Stimulated activated CD4-positive, alpha-beta T cell treated with anti-CD3 and anti-CD28 coated beads, Interleukin-1b, Interleukin-23, amount 100 ng/mL, for 24 hours (primary cell): ENCODE data around the gene CAP1.
A peak's percentile ranks its signal among the peaks of the same experiment; 100 is the strongest.
"Not testable (repeated sequence)": the region's sequence is repeated elsewhere in the genome, so short reads cannot be mapped to it uniquely, and the experiment has no call there.

Source experiments
- DNase-seq, 4 experiments: peaks; one replicate each; pipeline ENCODE4 v3.0.0-alpha.2; 2020; ENCODE audit warnings: low read depth in 4 of 4, low spot score in 1 of 4

CAP1 gene

GRCh38 chr1:40030528-40031135 lies 9.9 kb upstream of the CAP1 start:
- DNase-seq = no peak

DNA sequence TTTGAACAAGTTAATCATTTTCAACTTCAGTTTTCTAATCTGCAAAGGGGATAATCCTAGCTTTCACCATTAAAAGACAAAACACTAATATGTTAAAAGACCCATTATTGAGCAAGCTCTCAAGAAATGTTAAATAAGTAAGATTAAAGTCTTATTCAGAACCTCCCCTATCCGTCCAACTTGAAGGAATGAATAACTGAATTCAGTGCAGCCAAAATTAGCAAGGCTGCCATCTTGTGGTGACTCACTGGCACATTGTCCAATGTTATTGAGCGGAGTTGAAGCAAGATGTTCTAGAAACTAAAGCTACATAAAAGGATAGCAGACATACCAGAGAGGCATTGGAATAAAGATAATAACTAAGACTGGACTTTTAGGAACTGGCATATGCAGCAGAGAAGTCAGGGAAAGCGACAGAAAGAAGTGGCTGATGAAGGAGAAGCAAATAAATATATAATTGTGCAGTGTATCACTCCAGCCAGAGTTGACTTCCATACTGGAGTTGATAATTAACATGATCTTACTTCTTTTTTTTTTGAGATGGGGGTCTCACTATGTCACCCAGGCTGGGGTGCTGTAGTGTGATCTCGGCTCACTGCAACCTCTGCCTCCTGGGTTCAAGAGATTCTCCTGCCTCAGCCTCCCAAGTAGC lies 8.2 kb upstream of the CAP1 start:
- peak in 1 of 4 experiments; percentile 19 for DNase-seq

DNA sequence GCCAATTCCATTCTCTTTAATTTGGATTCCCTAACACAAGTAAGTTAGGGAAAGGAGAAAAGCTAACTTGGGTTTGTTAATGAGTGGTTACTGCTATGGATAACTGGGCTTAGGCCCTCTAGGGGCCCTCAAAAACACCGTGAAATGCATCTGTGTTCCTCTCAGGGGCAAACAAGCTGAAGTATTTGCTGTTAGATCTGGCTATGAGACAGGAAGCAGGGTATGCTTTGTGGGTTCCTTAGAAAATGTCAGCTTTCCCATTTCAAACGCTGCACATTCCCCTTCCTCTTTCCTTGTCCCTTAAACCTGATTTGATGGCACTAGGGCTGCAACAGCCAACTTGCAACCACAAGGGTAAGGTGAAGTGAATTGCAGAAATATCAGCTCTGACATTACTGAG lies 5.7 kb upstream of the CAP1 start:
- DNase-seq = no peak

DNA sequence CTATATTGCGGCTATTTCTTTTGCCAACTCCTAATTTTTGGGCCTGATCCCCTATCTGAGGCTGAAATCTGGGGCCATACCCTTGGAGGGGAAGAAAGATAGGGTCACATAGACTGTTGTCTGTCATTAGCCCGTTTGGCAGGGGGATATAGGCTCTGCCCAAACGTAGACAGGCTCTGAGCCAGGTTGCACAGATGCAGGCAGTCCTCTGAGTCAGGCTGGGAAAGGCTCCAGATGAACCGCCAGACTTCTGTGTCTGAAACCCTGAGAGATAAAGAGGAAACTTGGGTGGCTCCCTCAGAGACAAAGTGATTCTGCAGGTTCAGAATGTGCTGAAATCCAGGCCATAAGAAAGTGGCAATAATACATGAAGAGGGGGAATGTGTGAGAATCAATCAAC lies 4.0 kb upstream of the CAP1 start:
- no peak for DNase-seq

DNA sequence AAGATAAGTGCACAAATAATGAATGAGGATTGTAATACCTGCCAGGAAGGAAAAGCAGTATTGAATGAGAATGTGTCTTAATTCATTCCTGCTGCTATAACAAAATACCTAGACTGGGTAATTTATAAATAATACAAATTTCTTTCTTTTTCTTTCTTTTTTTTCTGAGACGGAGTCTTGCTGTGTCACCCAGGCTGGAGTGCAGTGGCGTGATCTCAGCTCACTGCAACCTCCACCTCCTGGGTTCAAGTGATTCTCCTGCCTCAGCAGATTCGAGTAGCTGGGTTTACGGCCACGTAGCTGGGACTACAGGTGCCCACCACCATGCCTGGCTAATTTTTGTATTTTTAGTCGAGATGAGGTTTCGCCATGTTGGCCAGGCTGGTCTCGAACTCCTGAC lies 3.3 kb upstream of the CAP1 start:
- not testable (repeated sequence) for DNase-seq

- no peak for DNase-seq
Observed at GRCh38 chr1:40038697-40039096, 1.8 kb upstream of the CAP1 start.

DNA sequence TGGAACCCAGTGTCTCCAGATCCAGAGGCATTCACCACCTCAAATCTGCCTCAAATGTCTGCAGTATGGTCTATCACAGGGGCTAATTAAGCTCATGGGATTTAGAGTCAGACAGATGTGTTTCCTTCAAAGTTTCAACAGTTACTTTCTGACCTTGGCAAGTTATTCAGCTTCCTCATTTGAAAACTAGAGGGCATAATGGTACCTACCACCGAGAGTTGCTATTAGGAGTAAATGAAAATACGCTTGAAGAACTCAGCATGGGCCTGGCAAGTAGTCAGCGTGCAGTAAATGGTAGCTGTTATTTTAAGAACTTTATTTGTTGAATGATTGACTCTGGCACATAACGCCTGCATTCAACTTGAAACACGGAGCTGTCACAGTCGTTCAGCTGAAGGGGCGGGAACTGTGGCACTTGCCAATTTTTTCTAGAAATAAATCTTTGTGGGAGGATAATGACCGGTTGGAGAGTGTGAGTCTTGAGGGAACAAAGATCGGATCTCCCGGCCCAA lies 1.2 kb upstream of the CAP1 start:
- DNase-seq = peak in 1 of 4 experiments; percentile 20

GRCh38 chr1:40039757-40040510 lies 595 bp upstream of the CAP1 start:
- peak in 3 of 4 experiments; percentile 31 to 71 (median 56) for DNase-seq

GRCh38 chr1:40041466-40041838 lies 923 bp downstream of the CAP1 start:
- no peak for DNase-seq

DNA sequence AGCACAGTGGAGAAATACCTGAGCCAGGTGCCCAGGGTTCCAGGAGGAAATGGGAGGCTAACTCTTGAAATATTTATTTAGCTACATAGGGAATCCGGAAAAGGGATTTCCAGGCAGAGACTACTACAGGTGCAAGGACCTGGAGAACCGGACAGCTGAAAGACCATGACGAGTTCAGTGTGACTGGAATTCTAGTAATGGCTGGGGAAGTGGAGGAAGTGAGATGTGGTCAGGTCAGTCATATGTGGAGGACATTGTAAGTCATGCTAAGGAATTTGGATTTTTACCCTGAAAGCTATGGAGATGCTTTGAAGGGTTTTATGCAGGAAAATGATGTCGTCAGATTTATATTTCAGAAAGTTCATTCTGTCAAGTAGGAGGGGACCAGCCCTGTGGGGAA lies 1.8 kb downstream of the CAP1 start:
- DNase-seq = no peak

GRCh38 chr1:40044110-40044509 lies 3.6 kb downstream of the CAP1 start:
- DNase-seq = no peak

- DNase-seq = no peak
Observed at GRCh38 chr1:40045182-40045581, 4.7 kb downstream of the CAP1 start.

DNA sequence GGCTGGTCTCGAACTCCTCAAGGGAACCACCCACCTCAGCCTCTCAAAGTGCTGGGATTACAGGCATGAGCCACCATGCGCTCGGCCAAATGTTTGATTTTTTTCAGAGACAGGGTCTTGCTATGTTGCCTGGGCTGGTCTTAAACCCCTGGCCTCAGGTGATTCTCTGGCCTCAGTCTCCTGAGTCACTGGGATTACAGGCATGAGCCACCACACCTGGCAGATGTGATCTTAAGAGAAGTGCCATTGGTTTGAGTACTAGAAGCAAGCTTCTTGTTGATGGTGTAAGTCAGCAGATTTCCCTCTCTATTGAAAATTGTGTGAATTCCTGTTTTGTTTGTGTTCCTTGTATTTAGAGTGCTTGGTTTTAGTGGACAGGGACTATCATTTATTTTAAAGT lies 5.2 kb downstream of the CAP1 start:
- no peak for DNase-seq

GRCh38 chr1:40047276-40047675 lies 6.7 kb downstream of the CAP1 start:
- no peak for DNase-seq

GRCh38 chr1:40047769-40048168 lies 7.2 kb downstream of the CAP1 start:
- no peak for DNase-seq

DNA sequence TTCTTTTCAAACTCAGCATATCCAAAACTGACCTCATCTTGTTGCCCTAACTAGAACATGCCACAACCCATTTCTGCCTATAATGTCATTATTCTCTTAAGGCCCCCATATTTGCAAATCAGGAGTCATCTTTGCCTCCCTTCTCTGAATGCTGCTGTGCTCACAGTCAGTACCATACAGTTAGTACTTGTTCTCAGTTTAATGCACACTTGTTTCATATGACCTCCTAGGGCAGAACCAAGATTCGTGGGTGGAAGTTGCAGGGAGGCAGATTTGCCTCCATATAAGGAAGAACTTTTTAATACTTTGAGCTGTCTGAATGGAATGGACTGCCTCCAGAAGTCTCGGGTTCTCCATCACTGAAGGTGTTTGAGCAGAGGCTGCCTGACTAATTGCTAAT lies 9.2 kb downstream of the CAP1 start:
- DNase-seq = no peak

GRCh38 chr1:40050863-40051262 lies 10.3 kb downstream of the CAP1 start:
- no peak for DNase-seq

DNA sequence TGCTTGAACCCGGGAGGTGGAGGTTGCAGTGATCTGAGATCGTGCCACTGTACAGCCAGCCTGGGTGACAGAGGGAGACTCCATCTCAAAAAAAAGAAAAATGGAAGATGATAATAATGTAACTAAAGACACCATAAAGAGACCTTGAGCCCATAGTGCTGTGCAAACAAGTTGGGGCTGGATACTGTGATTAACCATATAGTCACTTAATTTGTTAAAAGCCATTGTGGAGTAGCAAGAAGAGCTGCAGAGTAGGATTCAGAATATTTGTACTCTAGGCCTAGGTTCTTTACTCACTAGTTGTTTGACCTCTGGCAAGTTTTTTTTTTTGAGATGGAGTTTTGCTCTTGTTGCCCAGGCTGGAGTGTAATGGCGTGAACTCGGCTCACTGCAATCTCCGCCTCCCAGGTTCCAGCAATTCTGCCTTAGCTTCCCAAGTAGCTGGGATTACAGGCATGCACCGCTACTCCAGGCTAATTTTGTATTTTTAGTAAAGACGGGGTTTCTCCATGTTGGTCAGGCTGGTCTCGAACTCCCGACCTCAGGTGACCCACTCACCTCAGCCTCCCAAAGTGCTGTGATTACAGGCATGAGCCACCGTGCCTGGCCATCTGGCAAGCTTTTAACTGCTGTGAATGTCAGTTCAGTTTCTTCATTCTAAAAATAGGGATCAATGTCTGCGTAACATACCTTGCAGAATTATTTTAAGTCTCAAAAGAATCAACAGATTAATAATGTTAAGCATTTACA lies 12.8 kb downstream of the CAP1 start:
- DNase-seq = no peak

GRCh38 chr1:40056519-40057309 lies 16.2 kb downstream of the CAP1 start:
- no peak for DNase-seq

DNA sequence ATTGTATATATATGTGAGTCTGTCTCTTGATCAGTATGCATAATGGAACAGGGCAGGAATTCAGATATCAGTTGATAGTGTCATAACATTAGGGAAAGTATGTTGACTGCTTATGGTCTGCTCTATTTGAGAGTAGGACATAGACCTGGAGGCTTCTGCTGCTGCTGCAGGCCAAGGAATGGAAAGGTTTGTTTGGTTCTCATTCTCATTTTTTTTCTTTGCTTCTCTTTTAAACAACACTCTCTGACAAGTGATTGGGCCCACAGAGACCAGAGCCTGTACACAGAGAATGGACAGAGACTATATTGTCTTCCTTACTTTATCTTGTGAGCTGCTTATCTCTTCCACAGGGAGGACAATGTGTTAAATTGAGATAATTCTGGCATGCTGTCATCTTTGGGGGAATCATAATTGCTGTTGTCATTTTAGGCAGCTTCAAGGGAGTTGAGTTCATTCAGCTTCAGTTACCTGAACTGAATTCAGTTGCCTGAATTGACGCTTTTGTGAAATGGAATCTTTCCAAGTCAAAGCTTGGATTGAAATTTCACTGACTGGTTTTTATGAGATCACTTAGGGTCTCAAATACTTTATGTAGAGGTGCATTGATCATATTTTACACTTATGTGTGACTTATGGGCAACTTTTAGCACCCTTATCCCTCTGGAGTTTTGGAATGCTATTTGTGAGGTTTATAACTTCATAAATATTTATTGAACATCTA lies 16.9 kb downstream of the CAP1 start:
- DNase-seq = no peak
